ENCODE data around the gene HTRA2.

HTRA2 gene

DNA sequence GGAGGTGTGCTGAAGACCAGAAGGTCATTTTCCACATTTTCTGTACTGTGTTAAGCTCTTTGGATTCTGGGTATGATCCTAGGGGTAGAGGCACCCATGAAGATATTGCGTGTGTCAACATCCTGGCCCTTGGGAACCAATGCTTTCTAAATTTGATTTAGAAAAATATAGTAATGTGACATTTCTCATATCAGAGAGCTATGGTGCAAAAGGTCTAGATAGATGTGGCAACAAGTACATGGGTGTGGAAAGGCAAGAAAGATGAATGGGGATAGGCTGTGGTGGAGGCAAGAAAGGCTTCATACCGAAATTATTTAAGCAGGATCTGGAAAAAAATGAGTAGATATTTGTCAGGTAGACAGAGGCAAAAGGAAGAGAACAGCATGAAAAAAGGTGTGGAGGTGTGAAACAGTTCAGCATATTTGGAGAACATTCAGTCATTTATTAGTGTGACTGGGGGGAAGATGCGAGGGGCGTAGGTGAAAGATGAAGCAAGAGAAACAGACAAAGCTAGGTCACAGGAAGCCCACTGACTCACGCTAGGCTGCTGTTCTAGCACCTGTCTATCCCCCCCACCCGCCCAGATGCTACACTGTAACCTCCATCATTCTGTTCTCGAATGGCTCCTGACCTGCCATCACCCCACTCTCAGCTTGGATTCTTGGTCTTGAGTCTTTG lies 36.5 kb downstream of the HTRA2 start:
- Histone ChIP-seq H3K36me3 (ENCODE audit: insufficient read depth) (no peaks in the 10 kb centered on the region), H3K4me3 (IDR thresholded peaks at IDR 0.05; ENCODE audit: insufficient read depth, low read depth, low read length) (no peak overlapping the region), H3K27me3 (ENCODE audit: insufficient read depth, low read depth) (no peaks in the 10 kb centered on the region; the same call in 1 of the 2 replicates), H3K79me2 (ENCODE audit: insufficient read depth, low read depth) (no peaks in the 10 kb centered on the region), H4K20me1 (ENCODE audit: insufficient read depth) (no peaks in the 10 kb centered on the region), H3K4me1 (ENCODE audit: low read depth, poor library complexity, severe bottlenecking) (no peaks in the 10 kb centered on the region), H3K27ac (no peak overlapping the region), H3K4me2 (no peak overlapping the region), H2AFZ (ENCODE audit: low read depth) (no peak overlapping the region), H3K9ac (no peak overlapping the region)
- TF ChIP-seq, protein P1, sequence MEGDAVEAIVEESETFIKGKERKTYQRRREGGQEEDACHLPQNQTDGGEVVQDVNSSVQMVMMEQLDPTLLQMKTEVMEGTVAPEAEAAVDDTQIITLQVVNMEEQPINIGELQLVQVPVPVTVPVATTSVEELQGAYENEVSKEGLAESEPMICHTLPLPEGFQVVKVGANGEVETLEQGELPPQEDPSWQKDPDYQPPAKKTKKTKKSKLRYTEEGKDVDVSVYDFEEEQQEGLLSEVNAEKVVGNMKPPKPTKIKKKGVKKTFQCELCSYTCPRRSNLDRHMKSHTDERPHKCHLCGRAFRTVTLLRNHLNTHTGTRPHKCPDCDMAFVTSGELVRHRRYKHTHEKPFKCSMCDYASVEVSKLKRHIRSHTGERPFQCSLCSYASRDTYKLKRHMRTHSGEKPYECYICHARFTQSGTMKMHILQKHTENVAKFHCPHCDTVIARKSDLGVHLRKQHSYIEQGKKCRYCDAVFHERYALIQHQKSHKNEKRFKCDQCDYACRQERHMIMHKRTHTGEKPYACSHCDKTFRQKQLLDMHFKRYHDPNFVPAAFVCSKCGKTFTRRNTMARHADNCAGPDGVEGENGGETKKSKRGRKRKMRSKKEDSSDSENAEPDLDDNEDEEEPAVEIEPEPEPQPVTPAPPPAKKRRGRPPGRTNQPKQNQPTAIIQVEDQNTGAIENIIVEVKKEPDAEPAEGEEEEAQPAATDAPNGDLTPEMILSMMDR (conservative IDR thresholded peaks at IDR 0.05; ENCODE audit: low read depth, low read length) = no peak

DNA sequence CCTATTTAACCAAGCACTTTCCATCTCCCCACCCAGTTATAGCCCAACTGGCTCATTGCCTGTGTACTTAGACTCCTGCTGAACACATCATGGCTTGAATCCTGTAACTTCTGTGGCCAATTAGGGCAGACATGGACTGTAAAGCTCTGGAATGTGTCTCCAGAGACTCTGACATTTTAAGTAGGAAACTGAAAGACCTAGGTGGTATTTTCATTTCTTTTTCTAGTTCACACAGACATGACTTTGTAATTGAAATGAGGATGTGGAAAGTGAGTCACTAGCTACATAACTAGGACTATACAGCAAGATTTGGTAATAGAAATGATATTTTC lies 37.0 kb downstream of the HTRA2 start:
- Histone ChIP-seq H3K4me1 (ENCODE audit: low read depth, poor library complexity, severe bottlenecking) (no peaks in the 10 kb centered on the region), H2AFZ (ENCODE audit: low read depth) (no peak overlapping the region), H3K4me3 (IDR thresholded peaks at IDR 0.05; ENCODE audit: insufficient read depth, low read depth, low read length) (no peak overlapping the region)

DNA sequence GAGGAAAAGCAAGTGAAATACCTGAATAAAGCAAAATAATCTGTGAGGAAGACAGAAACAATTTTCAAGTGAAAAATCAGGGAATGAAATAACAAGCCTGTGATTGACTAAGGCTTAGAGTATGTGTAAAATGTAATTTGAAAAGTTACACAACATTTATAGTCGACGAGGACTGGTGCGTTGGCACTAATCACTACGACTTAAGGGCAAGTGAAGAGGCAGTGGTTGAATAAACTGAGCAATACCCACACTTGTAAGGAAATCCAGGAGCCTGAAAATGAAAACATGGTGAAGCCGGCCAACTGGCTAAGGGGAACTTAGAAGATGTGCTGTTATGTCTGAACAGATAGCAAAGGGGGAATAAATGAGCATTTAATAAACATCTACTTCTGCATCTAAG lies 38.1 kb downstream of the HTRA2 start:
- Histone ChIP-seq H3K36me3 (ENCODE audit: insufficient read depth) (no peaks in the 10 kb centered on the region), H3K27ac (no peak overlapping the region), H2AFZ (ENCODE audit: low read depth) (no peak overlapping the region), H3K4me3 (IDR thresholded peaks at IDR 0.05; ENCODE audit: insufficient read depth, low read depth, low read length) (no peak overlapping the region), H3K4me1 (ENCODE audit: low read depth, poor library complexity, severe bottlenecking) (no peaks in the 10 kb centered on the region), H3K79me2 (ENCODE audit: insufficient read depth, low read depth) (no peaks in the 10 kb centered on the region), H4K20me1 (ENCODE audit: insufficient read depth) (no peaks in the 10 kb centered on the region), H3K27me3 (ENCODE audit: insufficient read depth, low read depth) (no peaks in the 10 kb centered on the region), H3K9ac (no peak overlapping the region), H3K4me2 (no peak overlapping the region)
- TF ChIP-seq, protein P1 (conservative IDR thresholded peaks at IDR 0.05; ENCODE audit: low read depth, low read length) = no peak

More for the DNA sequence above, 37.0 kb downstream of the HTRA2 start:
- H3K9ac ChIP-seq = no peak overlapping the region
- TF ChIP-seq, protein P1 (conservative IDR thresholded peaks at IDR 0.05; ENCODE audit: low read depth, low read length) = no peak
- H3K79me2 ChIP-seq (ENCODE audit: insufficient read depth, low read depth) = no peaks in the 10 kb centered on the region
- H3K27ac ChIP-seq = no peak overlapping the region
- no peaks in the 10 kb centered on the region for H4K20me1 ChIP-seq (ENCODE audit: insufficient read depth)
- no peak overlapping the region for H3K4me2 ChIP-seq
- H3K27me3 ChIP-seq (ENCODE audit: insufficient read depth, low read depth) = no peaks in the 10 kb centered on the region; the same call in 1 of the 2 replicates
- H3K36me3 ChIP-seq (ENCODE audit: insufficient read depth) = no peaks in the 10 kb centered on the region

DNA sequence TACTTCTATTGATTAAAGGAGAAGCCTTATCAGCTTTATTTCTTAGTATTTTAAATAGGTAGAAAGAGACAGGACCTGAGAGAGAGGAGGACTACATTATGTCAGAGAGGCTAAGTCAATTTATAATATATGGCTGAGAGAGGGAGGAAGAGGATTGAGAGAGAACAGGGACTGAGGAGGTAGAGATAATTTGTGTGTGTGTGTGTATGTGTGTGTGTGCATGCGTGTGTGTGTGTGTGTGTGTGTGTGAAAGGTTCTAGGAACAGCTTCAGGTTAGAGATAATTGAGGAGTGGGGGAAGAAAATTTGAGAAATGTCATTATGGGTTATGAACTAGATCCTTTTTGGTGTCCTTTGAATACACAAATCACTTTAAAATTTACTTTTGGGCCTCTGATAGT lies 40.0 kb downstream of the HTRA2 start:
- no peak overlapping the region for H3K4me2 ChIP-seq
- no peak overlapping the region for H3K4me3 ChIP-seq (IDR thresholded peaks at IDR 0.05; ENCODE audit: insufficient read depth, low read depth, low read length)
- H4K20me1 ChIP-seq (ENCODE audit: insufficient read depth) = no peaks in the 10 kb centered on the region
- no peaks in the 10 kb centered on the region for H3K4me1 ChIP-seq (ENCODE audit: low read depth, poor library complexity, severe bottlenecking)
- H2AFZ ChIP-seq (ENCODE audit: low read depth) = no peak overlapping the region
- TF ChIP-seq, protein P1 (conservative IDR thresholded peaks at IDR 0.05; ENCODE audit: low read depth, low read length) = no peak
- H3K9ac ChIP-seq = no peak overlapping the region
- H3K79me2 ChIP-seq (ENCODE audit: insufficient read depth, low read depth) = no peaks in the 10 kb centered on the region
- no peak overlapping the region for H3K27ac ChIP-seq
- H3K36me3 ChIP-seq (ENCODE audit: insufficient read depth) = no peaks in the 10 kb centered on the region
- H3K27me3 ChIP-seq (ENCODE audit: insufficient read depth, low read depth) = no peaks in the 10 kb centered on the region
